Neural progenitor cell (in vitro differentiated cells): ENCODE results near the gene IL36B. TPM values are rescaled to one million over a fixed set of nuclear protein-coding genes. Genes with fewer than 3 reads are reported as not detected.

ENCODE experiments used
- DNase-seq: peaks from one replicate; pipeline ENCODE4 v3.0.0-alpha.2; 2016; ENCODE audit warnings: low spot score
- H2AFZ ChIP-seq: fragments of 200-600 bp; sonication (generic); replicated peaks from 2 replicates; pipeline ENCODE4 v1.6.1; 2016; ENCODE audit warnings: antibody characterized with exemption
- H3F3A ChIP-seq: fragments of 200-600 bp; sonication (generic); 2 replicates; pipeline ENCODE4 v1.6.1; 2016; ENCODE audit warnings: antibody characterized with exemption, low read depth
- H3K27ac ChIP-seq: fragments of 200-600 bp; sonication (generic); 2 replicates; pipeline ENCODE4 v1.5.1; 2016; ENCODE audit warnings: mild to moderate bottlenecking
- H3K27me3 ChIP-seq: fragments of 200-600 bp; sonication (generic); 2 replicates; pipeline ENCODE4 v1.6.1; 2016; ENCODE audit warnings: mild to moderate bottlenecking, moderate library complexity
- H3K36me3 ChIP-seq: fragments of 200-600 bp; sonication (generic); 2 replicates; pipeline ENCODE4 v1.5.1; 2016
- H3K4me1 ChIP-seq: fragments of 200-600 bp; sonication (generic); 2 replicates; pipeline ENCODE4 v1.6.1; 2016; ENCODE audit warnings: mixed run types
- H3K4me2 ChIP-seq: fragments of 200-600 bp; sonication (generic); 2 replicates; pipeline ENCODE4 v1.6.1; 2016
- H3K4me3 ChIP-seq: fragments of 200-600 bp; sonication (generic); 2 replicates; pipeline ENCODE4 v1.5.1; 2016
- H3K79me2 ChIP-seq: fragments of 200-600 bp; sonication (generic); 2 replicates; pipeline ENCODE4 v1.6.1; 2016; ENCODE audit warnings: low read depth
- H3K9ac ChIP-seq: fragments of 200-600 bp; sonication (generic); 2 replicates; pipeline ENCODE4 v1.6.1; 2016
- H3K9me3 ChIP-seq: fragments of 200-600 bp; sonication (generic); 2 replicates; pipeline ENCODE4 v1.5.1; 2016; ENCODE audit warnings: low read depth
- H4K20me1 ChIP-seq: fragments of 200-600 bp; sonication (generic); 2 replicates; pipeline ENCODE4 v1.6.1; 2016; ENCODE audit warnings: low read depth
- H3K27ac Mint-ChIP-seq: 3 replicates; pipeline ENCODE4 v1.8.0; 2021; ENCODE audit warnings: mixed read lengths
- H3K27me3 Mint-ChIP-seq: 2 replicates; pipeline ENCODE4 v1.8.0; 2022; ENCODE audit warnings: low read depth, mild to moderate bottlenecking, inconsistent platforms, moderate library complexity, mixed read lengths; ENCODE audit not compliant: insufficient read depth
- H3K36me3 Mint-ChIP-seq: 3 replicates; pipeline ENCODE4 v1.8.0; 2021; ENCODE audit warnings: mixed read lengths
- H3K4me1 Mint-ChIP-seq: 3 replicates; pipeline ENCODE4 v1.8.0; 2021; ENCODE audit warnings: mixed read lengths
- H3K4me3 Mint-ChIP-seq: 3 replicates; pipeline ENCODE4 v1.8.0; 2021; ENCODE audit warnings: mild to moderate bottlenecking, moderate library complexity, mixed read lengths
- H3K9me3 Mint-ChIP-seq: 3 replicates; pipeline ENCODE4 v1.8.0; 2020; ENCODE audit warnings: mixed read lengths
- EZH2 ChIP-seq: fragments of 200-600 bp; sonication (generic); IDR thresholded peaks from 2 replicates; pipeline ENCODE4 v1.6.1; 2017; ENCODE audit warnings: antibody characterized with exemption, mild to moderate bottlenecking, moderate library complexity
- EZH2phosphoT487 ChIP-seq: fragments of 200-600 bp; sonication (generic); IDR thresholded peaks from 2 replicates; pipeline ENCODE4 v1.6.1; 2017; ENCODE audit warnings: antibody characterized with exemption
- total RNA-seq: library from RNA; depleted of rRNA; stranded (reverse); fragments of >200 nt; gene quantifications from 2 replicates; pipeline ENCODE4 v1.2.3, GENCODE V29; 2015; ENCODE audit warnings: low replicate concordance
- TF ChIP-seq, protein P1 (sequence below): fragments of 200-600 bp; sonication (generic); IDR thresholded peaks from 2 replicates; pipeline ENCODE4 v1.5.1; 2017; ENCODE audit warnings: antibody characterized with exemption, mild to moderate bottlenecking

Gene IL36B
- total RNA-seq, 1 donor from 2014 or later, result not detected

DNA sequence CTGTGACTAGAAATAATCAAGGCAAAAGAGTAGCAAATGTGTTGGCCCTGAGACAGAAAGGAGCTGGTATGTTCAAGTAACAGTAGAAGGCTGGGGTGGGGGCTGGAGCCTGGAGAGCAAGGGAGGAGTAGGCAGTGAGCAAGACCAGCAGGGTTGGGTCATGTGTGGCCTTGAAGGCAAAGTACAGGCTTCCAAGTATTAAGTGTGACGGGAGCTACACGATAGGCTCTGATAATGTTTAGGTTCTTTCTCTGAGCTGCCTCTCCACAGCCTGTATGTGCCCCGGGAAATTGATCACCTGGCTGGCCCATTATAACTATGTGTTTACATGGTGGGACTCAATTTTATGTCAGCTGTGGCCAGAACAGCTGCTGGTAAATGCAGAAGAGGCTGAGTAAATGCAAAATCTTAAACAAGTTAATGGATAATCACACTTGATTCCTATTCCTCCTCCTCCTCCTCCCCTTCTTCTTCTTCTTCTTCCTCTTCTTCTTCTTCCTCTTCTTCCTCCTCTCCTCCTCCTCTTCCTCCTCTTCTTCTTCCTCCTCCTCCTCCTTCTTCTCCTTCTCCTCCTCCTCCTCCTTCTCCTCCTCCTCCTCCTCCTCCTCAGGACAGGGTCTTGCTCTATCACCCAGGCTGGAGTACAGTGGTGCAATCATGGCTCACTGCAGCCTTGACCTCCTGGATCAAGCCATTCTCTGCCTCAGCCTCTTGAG, 24.4 kb upstream of the IL36B start:
- H3K9ac ChIP-seq, result no peak overlapping the region
- no peak overlapping the region for H2AFZ ChIP-seq
- no peak for TF ChIP-seq EZH2
- no peak for TF ChIP-seq EZH2phosphoT487
- TF ChIP-seq, protein P1, sequence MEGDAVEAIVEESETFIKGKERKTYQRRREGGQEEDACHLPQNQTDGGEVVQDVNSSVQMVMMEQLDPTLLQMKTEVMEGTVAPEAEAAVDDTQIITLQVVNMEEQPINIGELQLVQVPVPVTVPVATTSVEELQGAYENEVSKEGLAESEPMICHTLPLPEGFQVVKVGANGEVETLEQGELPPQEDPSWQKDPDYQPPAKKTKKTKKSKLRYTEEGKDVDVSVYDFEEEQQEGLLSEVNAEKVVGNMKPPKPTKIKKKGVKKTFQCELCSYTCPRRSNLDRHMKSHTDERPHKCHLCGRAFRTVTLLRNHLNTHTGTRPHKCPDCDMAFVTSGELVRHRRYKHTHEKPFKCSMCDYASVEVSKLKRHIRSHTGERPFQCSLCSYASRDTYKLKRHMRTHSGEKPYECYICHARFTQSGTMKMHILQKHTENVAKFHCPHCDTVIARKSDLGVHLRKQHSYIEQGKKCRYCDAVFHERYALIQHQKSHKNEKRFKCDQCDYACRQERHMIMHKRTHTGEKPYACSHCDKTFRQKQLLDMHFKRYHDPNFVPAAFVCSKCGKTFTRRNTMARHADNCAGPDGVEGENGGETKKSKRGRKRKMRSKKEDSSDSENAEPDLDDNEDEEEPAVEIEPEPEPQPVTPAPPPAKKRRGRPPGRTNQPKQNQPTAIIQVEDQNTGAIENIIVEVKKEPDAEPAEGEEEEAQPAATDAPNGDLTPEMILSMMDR, result no peak
- no peak overlapping the region for H3K4me3 ChIP-seq
- no peak overlapping the region for H3K27ac ChIP-seq
- H3K27me3 ChIP-seq, result peaks cover 22% of the 10 kb centered on the region
- no peaks in the 10 kb centered on the region for H3K9me3 ChIP-seq
- no peaks in the 10 kb centered on the region for H3K4me1 Mint-ChIP-seq
- H3K27ac Mint-ChIP-seq, result no peak overlapping the region
- H3K36me3 Mint-ChIP-seq, result no peaks in the 10 kb centered on the region
- H3K27me3 Mint-ChIP-seq, result peaks cover 20% of the 10 kb centered on the region
- H3K4me3 Mint-ChIP-seq, result no peak overlapping the region
- no peaks in the 10 kb centered on the region for H3K9me3 Mint-ChIP-seq
- DNase-seq, result no peak
- H4K20me1 ChIP-seq, result no peaks in the 10 kb centered on the region
- H3K79me2 ChIP-seq, result no peaks in the 10 kb centered on the region
- H3K4me1 ChIP-seq, result no peaks in the 10 kb centered on the region
- H3F3A ChIP-seq, result no peaks in the 10 kb centered on the region
- no peaks in the 10 kb centered on the region for H3K36me3 ChIP-seq
- H3K4me2 ChIP-seq, result no peak overlapping the region

- H3K27ac ChIP-seq, result no peak overlapping the region
- peaks cover 18% of the 10 kb centered on the region for H3K27me3 Mint-ChIP-seq
- no peak overlapping the region for H3K4me3 Mint-ChIP-seq
Observed at GRCh38 chr2:113075600-113075999, 22.9 kb upstream of the IL36B start.

GRCh38 chr2:113075030-113075429, 22.4 kb upstream of the IL36B start:
- DNase-seq, result no peak
- H3K9me3 Mint-ChIP-seq, result no peaks in the 10 kb centered on the region
- H4K20me1 ChIP-seq, result no peaks in the 10 kb centered on the region
- no peaks in the 10 kb centered on the region for H3K36me3 Mint-ChIP-seq
- H3K27ac ChIP-seq, result no peak overlapping the region
- no peak overlapping the region for H2AFZ ChIP-seq
- no peak overlapping the region for H3K4me3 ChIP-seq
- H3K36me3 ChIP-seq, result no peaks in the 10 kb centered on the region
- no peaks in the 10 kb centered on the region for H3K4me1 Mint-ChIP-seq
- H3K27me3 Mint-ChIP-seq, result peaks cover 21% of the 10 kb centered on the region
- H3K4me1 ChIP-seq, result no peaks in the 10 kb centered on the region
- no peaks in the 10 kb centered on the region for H3K9me3 ChIP-seq
- H3K4me2 ChIP-seq, result no peak overlapping the region
- H3K9ac ChIP-seq, result no peak overlapping the region
- H3F3A ChIP-seq, result no peaks in the 10 kb centered on the region
- H3K79me2 ChIP-seq, result no peaks in the 10 kb centered on the region
- no peak overlapping the region for H3K27ac Mint-ChIP-seq
- TF ChIP-seq EZH2, result no peak
- TF ChIP-seq, protein P1, result no peak
- TF ChIP-seq EZH2phosphoT487, result no peak
- peaks cover 7% of the 10 kb centered on the region for H3K27me3 ChIP-seq
- no peak overlapping the region for H3K4me3 Mint-ChIP-seq

More at GRCh38 chr2:113075600-113075999, 22.9 kb upstream of the IL36B start:
- Histone ChIP-seq H3K36me3 (no peaks in the 10 kb centered on the region), H3K9ac (no peak overlapping the region), H3K4me3 (no peak overlapping the region), H3K27me3 (peaks cover 10% of the 10 kb centered on the region), H3K4me2 (no peak overlapping the region), H3K4me1 (no peaks in the 10 kb centered on the region), H4K20me1 (no peaks in the 10 kb centered on the region), H3K79me2 (no peaks in the 10 kb centered on the region), H3K9me3 (no peaks in the 10 kb centered on the region), H2AFZ (no peak overlapping the region), H3F3A (no peaks in the 10 kb centered on the region)
- TF ChIP-seq, protein P1, result no peak
- no peak for TF ChIP-seq EZH2
- no peak for TF ChIP-seq EZH2phosphoT487
- no peak for DNase-seq
- Mint-ChIP-seq H3K4me1 (no peaks in the 10 kb centered on the region), H3K27ac (no peak overlapping the region), H3K9me3 (no peaks in the 10 kb centered on the region), H3K36me3 (no peaks in the 10 kb centered on the region)
